Skin epidermis (tissue), 12 donors: ENCODE measurements around the gene AGAP1.

ENCODE experiments used
- H3K27ac ChIP-seq, 21 experiments: fragments of 200-600 bp; sonication (generic) in 11 of 21; one replicate each; pipeline ENCODE4 v1.5.0; 2020; ENCODE audit warnings: mild to moderate bottlenecking in 3 of 21, inconsistent platforms in 2 of 21, moderate library complexity in 2 of 21
- H3K4me3 ChIP-seq, 7 experiments: fragments of 200-600 bp; sonication (generic) in 2 of 7; one replicate each; pipeline ENCODE4 v1.5.0; 2020; ENCODE audit warnings: inconsistent platforms in 2 of 7, mild to moderate bottlenecking in 2 of 7, moderate library complexity in 1 of 7

AGAP1 gene

GRCh38 chr2:236041616-236042015 is 547.8 kb downstream of the AGAP1 start:
- Histone ChIP-seq H3K27ac (no peak overlapping the region), H3K4me3 (no peak overlapping the region)

GRCh38 chr2:236042087-236042486 is 548.2 kb downstream of the AGAP1 start:
- H3K27ac ChIP-seq: no peak overlapping the region
- no peak overlapping the region for H3K4me3 ChIP-seq

GRCh38 chr2:236044191-236044590 is 550.3 kb downstream of the AGAP1 start:
- no peak overlapping the region for H3K27ac ChIP-seq

GRCh38 chr2:236045251-236046235 is 551.7 kb downstream of the AGAP1 start:
- H3K4me3 ChIP-seq: no peak overlapping the region

More at GRCh38 chr2:236044191-236044590, 550.3 kb downstream of the AGAP1 start:
- H3K4me3 ChIP-seq: no peak overlapping the region

GRCh38 chr2:236046715-236047114 is 552.9 kb downstream of the AGAP1 start:
- Histone ChIP-seq H3K27ac (no peak overlapping the region), H3K4me3 (no peak overlapping the region)

More at GRCh38 chr2:236045251-236046235, 551.7 kb downstream of the AGAP1 start:
- H3K27ac ChIP-seq: no peak overlapping the region

- no peak overlapping the region for H3K4me3 ChIP-seq
- no peak overlapping the region for H3K27ac ChIP-seq
Observed at GRCh38 chr2:236047176-236047575, 553.3 kb downstream of the AGAP1 start.

GRCh38 chr2:236047886-236048540 is 554.2 kb downstream of the AGAP1 start:
- H3K4me3 ChIP-seq: no peak overlapping the region
- no peak overlapping the region for H3K27ac ChIP-seq

GRCh38 chr2:236049981-236050380 is 556.1 kb downstream of the AGAP1 start:
- no peak overlapping the region for H3K27ac ChIP-seq

GRCh38 chr2:236051351-236051750 is 557.5 kb downstream of the AGAP1 start:
- Histone ChIP-seq H3K27ac (no peak overlapping the region), H3K4me3 (no peak overlapping the region)

More at GRCh38 chr2:236049981-236050380, 556.1 kb downstream of the AGAP1 start:
- H3K4me3 ChIP-seq: no peak overlapping the region

- Histone ChIP-seq H3K27ac (no peak overlapping the region), H3K4me3 (no peak overlapping the region)
Observed at GRCh38 chr2:236051806-236052205, 558.0 kb downstream of the AGAP1 start.

- H3K4me3 ChIP-seq: no peak overlapping the region
- H3K27ac ChIP-seq: no peak overlapping the region
Observed at GRCh38 chr2:236052206-236052605, 558.4 kb downstream of the AGAP1 start.

- no peak overlapping the region for H3K4me3 ChIP-seq
- no peak overlapping the region for H3K27ac ChIP-seq
Observed at GRCh38 chr2:236052926-236053821, 559.3 kb downstream of the AGAP1 start.

GRCh38 chr2:236054125-236054524 is 560.3 kb downstream of the AGAP1 start:
- no peak overlapping the region for H3K27ac ChIP-seq
- H3K4me3 ChIP-seq: no peak overlapping the region

- Histone ChIP-seq H3K27ac (no peak overlapping the region), H3K4me3 (no peak overlapping the region)
Observed at GRCh38 chr2:236054621-236055305, 560.9 kb downstream of the AGAP1 start.

- H3K27ac ChIP-seq: no peak overlapping the region
- no peak overlapping the region for H3K4me3 ChIP-seq
Observed at GRCh38 chr2:236055471-236055870, 561.6 kb downstream of the AGAP1 start.

- no peak overlapping the region for H3K27ac ChIP-seq
- no peak overlapping the region for H3K4me3 ChIP-seq
Observed at GRCh38 chr2:236056141-236056540, 562.3 kb downstream of the AGAP1 start.

- H3K4me3 ChIP-seq: no peak overlapping the region
- no peak overlapping the region for H3K27ac ChIP-seq
Observed at GRCh38 chr2:236057375-236057774, 563.5 kb downstream of the AGAP1 start.

- Histone ChIP-seq H3K4me3 (no peak overlapping the region), H3K27ac (no peak overlapping the region)
Observed at GRCh38 chr2:236061497-236061896, 567.7 kb downstream of the AGAP1 start.

GRCh38 chr2:236061899-236062298 is 568.1 kb downstream of the AGAP1 start:
- no peak overlapping the region for H3K27ac ChIP-seq
- H3K4me3 ChIP-seq: no peak overlapping the region
